Fibroblast of skin of left biceps (primary cell): Measurements from ENCODE around the gene SMARCE1.

Source experiments
- DNase-seq, 2 experiments: peaks; one replicate each; pipeline ENCODE4 v3.0.0-alpha.2; 2013; ENCODE audit warnings: low read depth in 2 of 2

The SMARCE1 gene

DNA sequence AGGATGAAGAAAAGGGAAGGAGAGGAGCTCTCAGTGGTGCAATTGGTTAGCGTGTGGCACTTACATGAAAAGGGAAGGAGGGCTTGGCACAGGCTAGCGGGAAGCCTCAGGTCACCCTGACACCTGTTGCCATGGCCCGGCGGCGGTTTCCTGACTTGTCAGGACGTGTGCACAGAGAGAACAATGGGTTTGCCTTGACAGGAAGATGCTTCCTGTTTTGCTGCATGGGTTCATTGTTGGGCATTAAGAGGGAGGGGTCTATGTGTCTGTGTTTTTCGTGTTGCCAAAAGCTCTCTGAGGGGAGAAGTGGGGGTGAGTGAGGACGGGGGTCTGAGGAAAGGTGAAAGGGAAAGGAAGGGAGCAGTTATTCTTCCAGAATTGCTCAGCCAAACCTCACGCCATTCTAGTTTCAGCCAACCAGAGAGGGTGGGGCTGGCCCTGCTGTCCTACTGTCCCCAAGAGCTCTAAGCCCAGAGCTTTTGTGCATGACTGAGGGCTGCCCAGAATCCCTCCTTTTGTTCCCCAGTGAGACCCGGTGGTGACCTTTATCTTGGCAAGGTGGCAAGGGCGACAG is 65.2 kb downstream of the SMARCE1 start:
- DNase-seq = no peak

DNA sequence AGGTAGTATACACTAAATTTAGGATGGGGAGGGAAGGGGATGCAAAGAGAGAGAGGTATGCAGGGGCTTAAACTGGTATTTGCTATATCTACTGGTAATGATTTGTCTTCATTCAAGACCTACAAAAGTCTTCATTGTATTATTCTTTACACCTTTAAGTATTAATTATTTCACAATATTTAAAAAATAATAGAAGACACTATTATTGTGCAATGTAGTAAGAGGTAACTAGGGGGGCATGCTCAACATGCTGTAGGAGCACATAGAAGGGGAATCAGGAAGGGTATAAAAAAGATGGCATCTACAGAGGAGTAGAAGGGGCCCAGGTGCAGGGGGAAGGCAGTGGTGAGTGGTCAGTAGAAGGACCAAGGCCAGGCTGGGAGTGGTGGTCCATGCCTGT is 67.5 kb downstream of the SMARCE1 start:
- no peak for DNase-seq

DNA sequence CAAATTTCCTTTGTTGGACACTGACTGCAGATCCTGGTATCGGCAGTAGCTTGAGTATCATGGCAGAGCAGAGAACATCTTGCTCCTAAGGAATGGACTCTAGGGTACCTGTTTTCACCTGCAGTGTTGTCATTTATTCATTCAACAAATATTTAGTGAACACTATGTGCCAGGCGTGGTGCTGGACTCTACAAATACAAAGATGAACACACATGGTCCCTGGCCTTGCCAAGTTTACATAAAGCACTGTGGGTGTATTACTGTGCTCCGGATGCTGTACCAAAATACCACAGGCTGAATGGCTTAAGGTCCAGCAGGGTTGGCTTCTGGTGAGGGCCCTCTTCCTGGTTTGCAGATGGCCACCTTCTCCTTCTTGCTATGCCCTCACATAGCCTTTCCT is 68.1 kb downstream of the SMARCE1 start:
- no peak for DNase-seq

DNA sequence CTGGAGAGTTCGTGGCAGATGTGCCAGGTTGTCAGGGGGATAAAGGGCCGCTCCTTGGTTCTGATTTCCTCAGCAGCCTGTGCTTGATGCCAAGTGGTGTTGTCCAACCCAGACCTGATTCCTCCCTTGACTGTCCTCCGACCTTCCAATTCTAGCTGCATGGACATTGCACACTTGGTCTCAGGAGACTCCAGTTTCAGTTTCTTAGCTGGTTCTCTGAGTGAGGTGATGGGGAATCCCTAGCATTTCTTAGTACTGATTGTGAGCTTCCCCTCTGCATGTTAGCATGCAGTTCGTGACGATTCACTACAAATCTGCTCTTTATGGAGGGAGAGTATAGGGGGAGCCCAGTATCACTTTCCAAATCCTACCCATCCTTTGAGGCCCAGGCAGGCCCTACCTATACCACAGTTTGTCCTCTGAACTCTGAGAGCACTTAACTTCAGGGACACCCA is 70.0 kb downstream of the SMARCE1 start:
- DNase-seq = no peak

DNA sequence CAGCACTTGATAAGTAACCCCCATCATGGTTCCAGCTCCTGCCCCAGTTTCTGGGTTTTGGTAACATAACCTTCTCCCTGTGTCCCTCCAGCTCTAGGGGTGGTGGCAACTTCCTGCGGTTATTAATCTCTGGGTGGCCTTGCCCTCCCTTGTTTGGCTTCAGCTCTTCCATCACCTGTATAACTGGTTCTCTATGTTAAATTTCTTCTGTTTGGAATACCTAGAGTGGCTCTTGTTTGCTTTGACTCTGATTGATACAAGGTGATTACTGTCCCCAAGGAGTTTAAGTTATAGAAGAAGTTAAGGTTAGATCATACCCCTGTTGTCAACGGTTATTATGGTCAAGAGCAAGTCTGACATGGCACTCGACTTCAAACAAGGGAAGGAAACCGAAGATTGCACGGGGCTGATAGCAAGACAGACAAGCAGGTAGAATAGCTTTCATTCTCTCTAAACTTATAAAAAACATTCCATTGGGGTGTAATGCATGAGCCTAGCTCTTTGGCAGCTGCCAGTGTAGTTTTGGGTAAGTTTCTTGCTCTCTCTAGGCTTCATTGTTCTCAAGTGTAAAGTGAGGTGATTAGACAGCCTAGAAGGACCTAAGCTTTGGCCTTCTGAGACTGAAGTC is 71.4 kb downstream of the SMARCE1 start:
- no peak for DNase-seq
